Measurements from ENCODE around the gene LRRC30. TPM values are rescaled to one million over a fixed set of nuclear protein-coding genes. Genes with fewer than 3 reads are reported as not detected.

LRRC30 gene
- total RNA-seq, result not detected

- H3K9me3 ChIP-seq, result no peaks in the 10 kb centered on the region
- H3K4me1 ChIP-seq, result no peaks in the 10 kb centered on the region
- no peak for DNase-seq
- H3K27me3 ChIP-seq, result no peaks in the 10 kb centered on the region
- H3K9ac ChIP-seq (ENCODE audit: low read depth in 2 of 2, low read length in 2 of 2), result no peak within 1 kb of the TSS
- H3K4me3 ChIP-seq, result no peak within 1 kb of the TSS
- no peak for TF ChIP-seq CTCF (IDR thresholded peaks at IDR 0.05)
- no peaks in the 10 kb centered on the region for H3K36me3 ChIP-seq
- H3K27ac ChIP-seq, result no peak within 1 kb of the TSS
- intact Hi-C loops (cut with DNase I), result no loop called here
These were observed at the start of gene LRRC30 for GRCh38 chr18:7230626-7231349. TSS of gene LRRC30 (plus strand) at chr18:7231089. CDS start at chr18:7231139, 50 bp downstream.

GRCh38 chr18:7185701-7186100 is 45.2 kb upstream of the LRRC30 start:
- H3K4me1 ChIP-seq, result no peaks in the 10 kb centered on the region
- H3K27ac ChIP-seq, result no peak overlapping the region
- intact Hi-C loops (cut with DNase I), result no loop called here
- no peak overlapping the region for H3K9ac ChIP-seq (ENCODE audit: low read depth in 2 of 2, low read length in 2 of 2)
- no peak for TF ChIP-seq CTCF (IDR thresholded peaks at IDR 0.05)
- DNase-seq, result no peak
- no peaks in the 10 kb centered on the region for H3K27me3 ChIP-seq
- H3K4me3 ChIP-seq, result no peak overlapping the region
- H3K36me3 ChIP-seq, result no peaks in the 10 kb centered on the region
- H3K9me3 ChIP-seq, result no peaks in the 10 kb centered on the region

- no peaks in the 10 kb centered on the region for H3K27me3 ChIP-seq
- TF ChIP-seq CTCF (IDR thresholded peaks at IDR 0.05), result no peak
- H3K4me1 ChIP-seq, result no peaks in the 10 kb centered on the region
- no peak overlapping the region for H3K4me3 ChIP-seq
- H3K9me3 ChIP-seq, result no peaks in the 10 kb centered on the region
- H3K27ac ChIP-seq, result no peak overlapping the region
- intact Hi-C loops (cut with DNase I), result no loop called here
- no peak for DNase-seq
- H3K36me3 ChIP-seq, result no peaks in the 10 kb centered on the region
- no peak overlapping the region for H3K9ac ChIP-seq (ENCODE audit: low read depth in 2 of 2, low read length in 2 of 2)
These were observed 40.2 kb upstream of the LRRC30 start for GRCh38 chr18:7190547-7191156.

- DNase-seq, result no peak
- Histone ChIP-seq H3K9ac (ENCODE audit: low read depth in 2 of 2, low read length in 2 of 2) (no peak overlapping the region), H3K27me3 (no peaks in the 10 kb centered on the region), H3K9me3 (no peaks in the 10 kb centered on the region), H3K27ac (no peak overlapping the region), H3K36me3 (no peaks in the 10 kb centered on the region), H3K4me1 (no peaks in the 10 kb centered on the region), H3K4me3 (no peak overlapping the region)
- no peak for TF ChIP-seq CTCF (IDR thresholded peaks at IDR 0.05)
- intact Hi-C loops (cut with DNase I), result no loop called here
These were observed 39.2 kb upstream of the LRRC30 start for GRCh38 chr18:7191736-7192135.

GRCh38 chr18:7195266-7195665 is 35.6 kb upstream of the LRRC30 start:
- intact Hi-C loops (cut with DNase I), result no loop called here
- no peak for TF ChIP-seq CTCF (IDR thresholded peaks at IDR 0.05)
- Histone ChIP-seq H3K9ac (ENCODE audit: low read depth in 2 of 2, low read length in 2 of 2) (no peak overlapping the region), H3K4me3 (no peak overlapping the region), H3K27me3 (no peaks in the 10 kb centered on the region), H3K9me3 (no peaks in the 10 kb centered on the region), H3K36me3 (no peaks in the 10 kb centered on the region), H3K4me1 (no peaks in the 10 kb centered on the region), H3K27ac (no peak overlapping the region)
- no peak for DNase-seq
